Astrocyte (in vitro differentiated cells and primary cell): ENCODE data around the gene MKRN2OS. TPM values are rescaled to one million over a fixed set of nuclear protein-coding genes. Genes with fewer than 3 reads are reported as not detected.

Experiments
- DNase-seq: peaks from one replicate; pipeline ENCODE4 v3.0.0-alpha.2; 2010; ENCODE audit warnings: low read depth
- FAIRE-seq: peaks from 2 replicates; lab custom pipeline; 2011; peaks lifted over from hg19 to GRCh38; lab: Jason Lieb, UNC
- H2AFZ ChIP-seq: 2 replicates; pipeline ENCODE4 v1.6.0; 2012; ENCODE audit warnings: low read depth, low read length, inconsistent platforms
- H3K27ac ChIP-seq: 2 replicates; pipeline ENCODE4 v1.5.1; 2011; ENCODE audit warnings: low read depth, low read length, inconsistent platforms
- H3K27me3 ChIP-seq: 2 replicates; pipeline ENCODE4 v1.6.0; 2011; ENCODE audit warnings: low read length, inconsistent platforms; ENCODE audit not compliant: insufficient read depth
- H3K36me3 ChIP-seq: 2 replicates; pipeline ENCODE4 v1.5.1; 2011; ENCODE audit warnings: low read length, inconsistent platforms; ENCODE audit not compliant: insufficient read depth
- H3K4me1 ChIP-seq: 2 replicates; pipeline ENCODE4 v1.5.1; 2011; ENCODE audit warnings: low read length, inconsistent platforms; ENCODE audit not compliant: insufficient read depth
- H3K4me2 ChIP-seq: 2 replicates; pipeline ENCODE4 v1.6.0; 2012; ENCODE audit warnings: low read length, inconsistent platforms
- H3K4me3 ChIP-seq: 2 replicates; pipeline ENCODE4 v1.5.1; 2011; ENCODE audit warnings: low read depth, mild to moderate bottlenecking, low read length, inconsistent platforms; ENCODE audit not compliant: insufficient read depth
- H3K79me2 ChIP-seq: 2 replicates; pipeline ENCODE4 v1.6.0; 2012; ENCODE audit warnings: mild to moderate bottlenecking, low read length, inconsistent platforms; ENCODE audit not compliant: insufficient read depth
- H3K9ac ChIP-seq: 2 replicates; pipeline ENCODE4 v1.6.0; 2012; ENCODE audit warnings: mild to moderate bottlenecking, low read length, inconsistent platforms
- H3K9me3 ChIP-seq: 2 replicates; pipeline ENCODE4 v1.5.1; 2012; ENCODE audit warnings: low read depth, mild to moderate bottlenecking, low read length, inconsistent platforms; ENCODE audit not compliant: insufficient read depth
- H4K20me1 ChIP-seq: 2 replicates; pipeline ENCODE4 v1.6.0; 2012; ENCODE audit warnings: low read length, inconsistent platforms; ENCODE audit not compliant: insufficient read depth
- H3K27ac Mint-ChIP-seq: one replicate; pipeline ENCODE4 v1.8.0; 2021; ENCODE audit warnings: mild to moderate bottlenecking, mixed read lengths; ENCODE audit not compliant: unreplicated experiment
- H3K27me3 Mint-ChIP-seq: one replicate; pipeline ENCODE4 v1.8.0; 2021; ENCODE audit warnings: low read depth, mixed read lengths; ENCODE audit not compliant: unreplicated experiment
- H3K36me3 Mint-ChIP-seq: one replicate; pipeline ENCODE4 v1.8.0; 2021; ENCODE audit warnings: low read depth, mixed read lengths; ENCODE audit not compliant: unreplicated experiment
- H3K4me1 Mint-ChIP-seq: one replicate; pipeline ENCODE4 v1.8.0; 2021; ENCODE audit warnings: low read depth, mixed read lengths; ENCODE audit not compliant: unreplicated experiment
- H3K4me3 Mint-ChIP-seq: one replicate; pipeline ENCODE4 v1.8.0; 2021; ENCODE audit warnings: mild to moderate bottlenecking, moderate library complexity, mixed read lengths; ENCODE audit not compliant: unreplicated experiment
- H3K9me3 Mint-ChIP-seq: one replicate; pipeline ENCODE4 v1.8.0; 2021; ENCODE audit warnings: mild to moderate bottlenecking, mixed read lengths; ENCODE audit not compliant: unreplicated experiment
- CTCF ChIP-seq: IDR thresholded peaks from 2 replicates; pipeline ENCODE4 v1.5.1; 2011; ENCODE audit warnings: low read depth, mild to moderate bottlenecking, inconsistent platforms, low read length, moderate library complexity; ENCODE audit not compliant: insufficient read depth
- EZH2 ChIP-seq: IDR thresholded peaks from 2 replicates; pipeline ENCODE4 v1.6.1; 2012; ENCODE audit warnings: mild to moderate bottlenecking, low read length, inconsistent platforms; ENCODE audit not compliant: insufficient read depth
- total RNA-seq: library from RNA; stranded (reverse); gene quantifications from 2 replicates; pipeline ENCODE4 v1.2.1, GENCODE V29; 2021

MKRN2OS gene
- total RNA-seq, 1 donor from 2014 or later, result 0.25 TPM

- Mint-ChIP-seq H3K4me3 (no peak overlapping the region), H3K27me3 (no peaks in the 10 kb centered on the region), H3K27ac (no peak overlapping the region), H3K9me3 (no peaks in the 10 kb centered on the region), H3K4me1 (peaks cover 7% of the 10 kb centered on the region), H3K36me3 (peaks cover 5% of the 10 kb centered on the region)
- no peaks in the 10 kb centered on the region for H4K20me1 ChIP-seq
- H3K27me3 ChIP-seq, result no peaks in the 10 kb centered on the region
- no peak overlapping the region for H3K4me2 ChIP-seq
- no peak overlapping the region for H3K9ac ChIP-seq
- H3K36me3 ChIP-seq, result peaks cover 10% of the 10 kb centered on the region
- FAIRE-seq (no peak), DNase-seq (no peak)
- H3K4me3 ChIP-seq, result no peak overlapping the region
- H2AFZ ChIP-seq, result no peak overlapping the region
- H3K4me1 ChIP-seq, result no peaks in the 10 kb centered on the region
- TF ChIP-seq CTCF, result no peak
- TF ChIP-seq EZH2, result no peak
- no peaks in the 10 kb centered on the region for H3K79me2 ChIP-seq
- no peaks in the 10 kb centered on the region for H3K9me3 ChIP-seq
- H3K27ac ChIP-seq, result no peak overlapping the region
Observed at GRCh38 chr3:12522721-12523120, 22.6 kb downstream of the MKRN2OS start.

- H3K9me3 Mint-ChIP-seq, result no peaks in the 10 kb centered on the region
- H3K27ac Mint-ChIP-seq, result no peak overlapping the region
- H3K36me3 Mint-ChIP-seq, result peaks cover 5% of the 10 kb centered on the region
- Histone ChIP-seq H3K36me3 (peaks cover 6% of the 10 kb centered on the region), H3K9me3 (no peaks in the 10 kb centered on the region), H3K4me2 (no peak overlapping the region), H3K27ac (no peak overlapping the region), H3K79me2 (no peaks in the 10 kb centered on the region), H3K4me1 (no peaks in the 10 kb centered on the region), H3K27me3 (no peaks in the 10 kb centered on the region), H4K20me1 (no peaks in the 10 kb centered on the region), H3K9ac (no peak overlapping the region), H3K4me3 (no peak overlapping the region), H2AFZ (no peak overlapping the region)
- DNase-seq (no peak), FAIRE-seq (no peak)
- H3K4me1 Mint-ChIP-seq, result peaks cover 9% of the 10 kb centered on the region
- TF ChIP-seq EZH2 (no peak), CTCF (no peak)
- no peaks in the 10 kb centered on the region for H3K27me3 Mint-ChIP-seq
- H3K4me3 Mint-ChIP-seq, result no peak overlapping the region
Observed at GRCh38 chr3:12521010-12521409, 24.3 kb downstream of the MKRN2OS start.

- Histone ChIP-seq H3K9ac (no peak overlapping the region), H4K20me1 (no peaks in the 10 kb centered on the region), H3K36me3 (peaks cover 6% of the 10 kb centered on the region), H3K79me2 (no peaks in the 10 kb centered on the region), H3K4me3 (no peak overlapping the region), H3K9me3 (no peaks in the 10 kb centered on the region), H3K4me2 (no peak overlapping the region), H3K27me3 (no peaks in the 10 kb centered on the region), H3K27ac (no peak overlapping the region), H2AFZ (no peak overlapping the region), H3K4me1 (no peaks in the 10 kb centered on the region)
- peaks cover 12% of the 10 kb centered on the region for H3K4me1 Mint-ChIP-seq
- no peaks in the 10 kb centered on the region for H3K9me3 Mint-ChIP-seq
- DNase-seq (no peak), FAIRE-seq (no peak)
- H3K27ac Mint-ChIP-seq, result no peak overlapping the region
- no peak overlapping the region for H3K4me3 Mint-ChIP-seq
- no peaks in the 10 kb centered on the region for H3K27me3 Mint-ChIP-seq
- H3K36me3 Mint-ChIP-seq, result peaks cover 7% of the 10 kb centered on the region
- no peak for TF ChIP-seq CTCF
- no peak for TF ChIP-seq EZH2
Observed at GRCh38 chr3:12518261-12519028, 26.9 kb downstream of the MKRN2OS start.
